Peyer's patch (tissue), 4 donors: ENCODE measurements around the gene CEP164. TPM values are rescaled to one million over a fixed set of nuclear protein-coding genes. Genes with fewer than 3 reads are reported as not detected.

Experiments used
- DNase-seq, 3 donors: peaks; one replicate each; pipeline ENCODE4 v3.0.0-alpha.2; 2017 to 2019
- H3K27ac ChIP-seq, 4 donors: fragments of 200-600 bp; sonication (generic); one replicate each; pipeline ENCODE4 v1.5.1; 2016 to 2019
- H3K27me3 ChIP-seq, 2 donors: fragments of 200-600 bp; sonication (generic); one replicate each; pipeline ENCODE4 v1.5.1; 2019
- H3K36me3 ChIP-seq, 3 donors: fragments of 200-600 bp; sonication (generic); one replicate each; pipeline ENCODE4 v1.5.1; 2016 to 2019
- H3K4me1 ChIP-seq, 4 donors: fragments of 200-600 bp; sonication (generic); one replicate each; pipeline ENCODE4 v1.5.1; 2016 to 2019
- H3K4me3 ChIP-seq, 4 donors: fragments of 200-600 bp; sonication (generic); 1 replicate in 3 of 4; 2 replicates in 1 of 4; pipeline ENCODE4 v1.5.1; 2016 to 2019; ENCODE audit warnings: mild to moderate bottlenecking in 1 of 4
- H3K9me3 ChIP-seq, 4 donors: fragments of 200-600 bp; sonication (generic); one replicate each; pipeline ENCODE4 v1.5.1; 2016 to 2019; ENCODE audit warnings: mild to moderate bottlenecking in 1 of 4
- CTCF ChIP-seq, 6 experiments: fragments of 450-650 bp in 4 of 6; fragments of 200-600 bp in 2 of 6; sonication (generic) in 1 of 6; IDR thresholded peaks; one replicate each; pipeline ENCODE4 v1.5.1; 2017 to 2019; ENCODE audit warnings: antibody characterized with exemption in 6 of 6, mild to moderate bottlenecking in 3 of 6, moderate library complexity in 1 of 6
- POLR2A ChIP-seq, 2 donors: fragments of 450-650 bp; IDR thresholded peaks; one replicate each; pipeline ENCODE4 v1.5.1; 2017; ENCODE audit warnings: antibody characterized with exemption in 2 of 2, mild to moderate bottlenecking in 2 of 2, moderate library complexity in 2 of 2
- total RNA-seq, 4 donors: library from RNA; depleted of rRNA; stranded (reverse); fragments of >200 nt; gene quantifications; one replicate each; pipeline ENCODE4 v1.1.0, GENCODE V29; 2016

Gene CEP164
- total RNA-seq, 4 donors from 2014 or later, result 12.3 to 45.4 (median 27.2) TPM

- no peaks in the 10 kb centered on the region for H3K9me3 ChIP-seq
- no peaks in the 10 kb centered on the region for H3K27me3 ChIP-seq
- no peaks in the 10 kb centered on the region for H3K4me1 ChIP-seq
- TF ChIP-seq CTCF (IDR thresholded peaks at IDR 0.05), result no peak
- TF ChIP-seq POLR2A (IDR thresholded peaks at IDR 0.05), result no peak
- peaks cover 0 to 54% (median 0%) of the 10 kb centered on the region in 3 donors for H3K36me3 ChIP-seq
- no peak overlapping the region for H3K4me3 ChIP-seq
- no peak for DNase-seq
- H3K27ac ChIP-seq, result no peak overlapping the region
Measured at GRCh38 chr11:117366875-117367274, 39.2 kb downstream of the CEP164 start.

- Histone ChIP-seq H3K27me3 (no peaks in the 10 kb centered on the region), H3K36me3 (peaks cover 0 to 53% (median 0%) of the 10 kb centered on the region in 3 donors)
- no peak for DNase-seq
Measured at GRCh38 chr11:117369534-117369933, 41.9 kb downstream of the CEP164 start.

GRCh38 chr11:117371453-117371852, 43.8 kb downstream of the CEP164 start:
- Histone ChIP-seq H3K27me3 (no peaks in the 10 kb centered on the region), H3K9me3 (no peaks in the 10 kb centered on the region), H3K4me1 (no peaks in the 10 kb centered on the region), H3K4me3 (no peak overlapping the region), H3K27ac (no peak overlapping the region), H3K36me3 (peaks cover 0 to 52% (median 0%) of the 10 kb centered on the region in 3 donors)
- DNase-seq, result no peak
- no peak for TF ChIP-seq POLR2A (IDR thresholded peaks at IDR 0.05)
- TF ChIP-seq CTCF (IDR thresholded peaks at IDR 0.05), result no peak

More at GRCh38 chr11:117369534-117369933, 41.9 kb downstream of the CEP164 start:
- Histone ChIP-seq H3K4me1 (no peaks in the 10 kb centered on the region), H3K9me3 (no peaks in the 10 kb centered on the region), H3K4me3 (no peak overlapping the region), H3K27ac (no peak overlapping the region)
- TF ChIP-seq POLR2A (IDR thresholded peaks at IDR 0.05), result no peak
- no peak for TF ChIP-seq CTCF (IDR thresholded peaks at IDR 0.05)

- DNase-seq, result no peak
- no peak overlapping the region for H3K4me3 ChIP-seq
- no peaks in the 10 kb centered on the region for H3K9me3 ChIP-seq
- no peaks in the 10 kb centered on the region for H3K4me1 ChIP-seq
- H3K27me3 ChIP-seq, result no peaks in the 10 kb centered on the region
- H3K27ac ChIP-seq, result no peak overlapping the region
- peaks cover 0 to 53% (median 0%) of the 10 kb centered on the region in 3 donors for H3K36me3 ChIP-seq
- no peak for TF ChIP-seq CTCF (IDR thresholded peaks at IDR 0.05)
- TF ChIP-seq POLR2A (IDR thresholded peaks at IDR 0.05), result no peak
Measured at GRCh38 chr11:117374316-117375055, 46.8 kb downstream of the CEP164 start.

- peaks cover 0 to 61% (median 0%) of the 10 kb centered on the region in 3 donors for H3K36me3 ChIP-seq
- no peaks in the 10 kb centered on the region for H3K27me3 ChIP-seq
- no peak for DNase-seq
- H3K27ac ChIP-seq, result no peak overlapping the region
- H3K4me1 ChIP-seq, result no peaks in the 10 kb centered on the region
- TF ChIP-seq POLR2A (IDR thresholded peaks at IDR 0.05) (no peak), CTCF (IDR thresholded peaks at IDR 0.05) (no peak)
- H3K9me3 ChIP-seq, result no peaks in the 10 kb centered on the region
- H3K4me3 ChIP-seq, result no peak overlapping the region
Measured at GRCh38 chr11:117375960-117376359, 48.3 kb downstream of the CEP164 start.
